ENCODE measurements around the gene PDE4D. TPM values are rescaled to one million over a fixed set of nuclear protein-coding genes. Genes with fewer than 3 reads are reported as not detected.

The PDE4D gene
- total RNA-seq, 1 donor from 2014 or later: 44.8 TPM

GRCh38 chr5:59558501-59558900 is 335.0 kb downstream of the PDE4D start:
- no peaks in the 10 kb centered on the region for H3K9me3 ChIP-seq
- no peak overlapping the region for H3K4me3 ChIP-seq
- no peak for TF ChIP-seq CTCF (IDR thresholded peaks at IDR 0.05)
- no peaks in the 10 kb centered on the region for H3K27me3 ChIP-seq
- no peak overlapping the region for H3K27ac ChIP-seq
- intact Hi-C loops (cut with DNase I): no loop called here
- DNase-seq (ENCODE audit: low spot score in 2 of 2): no peak
- peaks cover 0 to 6% of the 10 kb centered on the region in 2 donors for H3K4me1 ChIP-seq
- H3K36me3 ChIP-seq: no peaks in the 10 kb centered on the region

DNA sequence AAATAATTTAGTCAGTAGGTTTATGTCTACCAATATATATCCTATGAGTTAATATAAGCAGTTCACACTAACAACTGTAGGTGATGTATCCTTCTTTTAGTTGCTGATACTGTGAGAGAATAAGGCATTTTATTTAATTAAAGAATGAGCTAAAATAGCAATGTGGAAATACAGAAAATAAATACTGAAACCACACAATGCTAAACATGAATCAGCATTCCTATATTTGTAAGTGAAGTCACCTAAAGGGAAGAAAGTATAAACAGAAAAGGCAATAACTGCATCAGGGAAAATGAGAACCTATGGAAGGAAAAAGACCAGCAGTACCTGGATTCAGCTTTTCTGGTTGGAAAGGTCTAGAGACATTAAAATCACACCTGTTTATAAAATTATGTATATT is 336.0 kb downstream of the PDE4D start:
- TF ChIP-seq CTCF (IDR thresholded peaks at IDR 0.05): no peak
- no peak for DNase-seq (ENCODE audit: low spot score in 2 of 2)
- H3K27me3 ChIP-seq: no peaks in the 10 kb centered on the region
- H3K4me3 ChIP-seq: no peak overlapping the region
- H3K4me1 ChIP-seq: no peaks in the 10 kb centered on the region
- H3K27ac ChIP-seq: no peak overlapping the region
- H3K9me3 ChIP-seq: no peaks in the 10 kb centered on the region
- no peaks in the 10 kb centered on the region for H3K36me3 ChIP-seq
- intact Hi-C loops (cut with DNase I): no loop called here

GRCh38 chr5:59555596-59555995 is 337.9 kb downstream of the PDE4D start:
- no peak for DNase-seq (ENCODE audit: low spot score in 2 of 2)
- Histone ChIP-seq H3K4me1 (no peaks in the 10 kb centered on the region), H3K27me3 (no peaks in the 10 kb centered on the region), H3K4me3 (no peak overlapping the region), H3K27ac (no peak overlapping the region), H3K36me3 (no peaks in the 10 kb centered on the region), H3K9me3 (no peaks in the 10 kb centered on the region)
- no peak for TF ChIP-seq CTCF (IDR thresholded peaks at IDR 0.05)
- intact Hi-C loops (cut with DNase I): no loop called here

DNA sequence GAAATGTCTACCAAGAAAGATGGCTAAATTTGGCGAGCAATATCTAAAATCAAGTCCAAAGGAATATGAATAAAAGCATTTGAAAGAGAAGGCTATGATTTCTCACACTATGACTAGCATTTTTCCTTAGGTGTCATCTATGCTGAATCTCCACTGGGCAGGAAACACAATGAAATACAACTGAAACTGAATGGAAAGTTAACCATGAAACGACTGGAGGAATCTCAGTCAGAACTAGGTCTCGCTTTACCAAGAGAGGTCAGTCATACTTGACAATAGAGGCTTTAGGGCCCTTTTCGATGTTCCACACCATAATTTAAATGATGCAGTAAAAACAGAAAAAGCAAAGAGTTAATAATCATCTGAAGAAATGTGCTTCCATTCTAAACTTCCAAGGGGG is 339.0 kb downstream of the PDE4D start:
- Histone ChIP-seq H3K4me3 (no peak overlapping the region), H3K36me3 (no peaks in the 10 kb centered on the region), H3K9me3 (no peaks in the 10 kb centered on the region), H3K4me1 (no peaks in the 10 kb centered on the region), H3K27ac (no peak overlapping the region), H3K27me3 (no peaks in the 10 kb centered on the region)
- no peak for DNase-seq (ENCODE audit: low spot score in 2 of 2)
- intact Hi-C loops (cut with DNase I): no loop called here
- no peak for TF ChIP-seq CTCF (IDR thresholded peaks at IDR 0.05)

DNA sequence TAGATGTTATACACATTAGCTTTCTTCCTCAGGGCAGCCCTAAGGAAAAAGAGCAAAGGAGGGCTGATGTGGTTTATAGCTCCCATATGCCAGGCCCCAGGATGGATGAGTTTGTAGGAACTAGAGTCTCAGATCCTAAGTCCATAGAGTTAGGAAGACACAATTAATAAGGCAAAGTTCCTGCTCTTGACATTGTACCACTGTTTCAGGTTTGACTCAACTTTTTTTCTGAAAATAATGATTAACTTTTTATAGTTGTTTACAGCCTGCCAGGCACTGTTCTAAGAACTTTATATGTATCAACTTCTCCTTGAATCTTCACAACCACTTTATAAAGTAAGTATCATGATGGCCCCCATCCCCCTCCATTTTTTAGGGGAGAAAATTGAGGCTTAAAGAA is 339.5 kb downstream of the PDE4D start:
- H3K9me3 ChIP-seq: no peaks in the 10 kb centered on the region
- no peaks in the 10 kb centered on the region for H3K36me3 ChIP-seq
- no peaks in the 10 kb centered on the region for H3K4me1 ChIP-seq
- no peak overlapping the region for H3K27ac ChIP-seq
- DNase-seq (ENCODE audit: low spot score in 2 of 2): no peak
- H3K27me3 ChIP-seq: no peaks in the 10 kb centered on the region
- no peak overlapping the region for H3K4me3 ChIP-seq
- TF ChIP-seq CTCF (IDR thresholded peaks at IDR 0.05): no peak
- intact Hi-C loops (cut with DNase I): no loop called here

- H3K4me3 ChIP-seq: no peak overlapping the region
- H3K27me3 ChIP-seq: no peaks in the 10 kb centered on the region
- H3K36me3 ChIP-seq: no peaks in the 10 kb centered on the region
- intact Hi-C loops (cut with DNase I): no loop called here
- H3K9me3 ChIP-seq: no peaks in the 10 kb centered on the region
- no peak for TF ChIP-seq CTCF (IDR thresholded peaks at IDR 0.05)
- DNase-seq (ENCODE audit: low spot score in 2 of 2): no peak
- H3K4me1 ChIP-seq: peaks cover 0 to 7% of the 10 kb centered on the region in 2 donors
- no peak overlapping the region for H3K27ac ChIP-seq
These were observed 344.6 kb downstream of the PDE4D start for GRCh38 chr5:59548807-59549357.
